KBM-7 (cell line): ENCODE results near the gene DDIT3.
A peak's percentile ranks its signal among the peaks of the same experiment; 100 is the strongest.
"Not testable (repeated sequence)": the region's sequence is repeated elsewhere in the genome, so short reads cannot be mapped to it uniquely, and the experiment has no call there.

Experiments
- DNase-seq: peaks from one replicate; pipeline ENCODE4 v3.0.0-alpha.2; 2015
- in situ Hi-C: fragments of 300-500 bp; cut with MboI; formaldehyde crosslinking; loops from 2 replicates; pipeline ENCODE4 v1.14.3; 2020; ENCODE audit warnings: low sequenced_read_pairs, low pct_unique_long_range_greater_than_20kb, mixed read lengths

Gene DDIT3

GRCh38 chr12:57528831-57529555, 8.7 kb upstream of the DDIT3 start:
- no peak for DNase-seq
- in situ Hi-C loops, result no loop called here

GRCh38 chr12:57528176-57528575, 7.9 kb upstream of the DDIT3 start:
- no peak for DNase-seq
- in situ Hi-C loops, result no loop called here

DNA sequence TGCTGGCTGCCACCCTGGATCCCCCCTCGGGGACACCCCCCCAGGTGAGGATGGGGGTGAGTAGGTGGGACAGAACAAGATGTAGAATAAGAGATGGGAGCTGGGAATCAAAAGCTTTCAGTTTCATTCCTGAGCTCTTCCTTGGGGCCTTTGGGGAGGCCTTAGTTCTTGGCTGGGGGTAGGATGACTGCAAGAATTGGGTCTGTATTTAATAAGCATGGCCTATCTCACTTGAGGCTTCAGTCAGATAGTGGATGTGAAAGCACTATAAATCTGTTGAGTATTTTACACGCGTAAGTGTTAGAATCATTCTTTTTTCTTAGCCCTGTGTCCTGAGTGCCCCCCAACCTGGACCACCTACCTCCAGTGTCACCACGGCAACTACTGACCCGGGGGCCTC, 6.9 kb upstream of the DDIT3 start:
- in situ Hi-C loops, result no loop called here
- no peak for DNase-seq

- no peak for DNase-seq
- in situ Hi-C loops, result no loop called here
These were observed 6.3 kb upstream of the DDIT3 start for GRCh38 chr12:57526477-57527126.

DNA sequence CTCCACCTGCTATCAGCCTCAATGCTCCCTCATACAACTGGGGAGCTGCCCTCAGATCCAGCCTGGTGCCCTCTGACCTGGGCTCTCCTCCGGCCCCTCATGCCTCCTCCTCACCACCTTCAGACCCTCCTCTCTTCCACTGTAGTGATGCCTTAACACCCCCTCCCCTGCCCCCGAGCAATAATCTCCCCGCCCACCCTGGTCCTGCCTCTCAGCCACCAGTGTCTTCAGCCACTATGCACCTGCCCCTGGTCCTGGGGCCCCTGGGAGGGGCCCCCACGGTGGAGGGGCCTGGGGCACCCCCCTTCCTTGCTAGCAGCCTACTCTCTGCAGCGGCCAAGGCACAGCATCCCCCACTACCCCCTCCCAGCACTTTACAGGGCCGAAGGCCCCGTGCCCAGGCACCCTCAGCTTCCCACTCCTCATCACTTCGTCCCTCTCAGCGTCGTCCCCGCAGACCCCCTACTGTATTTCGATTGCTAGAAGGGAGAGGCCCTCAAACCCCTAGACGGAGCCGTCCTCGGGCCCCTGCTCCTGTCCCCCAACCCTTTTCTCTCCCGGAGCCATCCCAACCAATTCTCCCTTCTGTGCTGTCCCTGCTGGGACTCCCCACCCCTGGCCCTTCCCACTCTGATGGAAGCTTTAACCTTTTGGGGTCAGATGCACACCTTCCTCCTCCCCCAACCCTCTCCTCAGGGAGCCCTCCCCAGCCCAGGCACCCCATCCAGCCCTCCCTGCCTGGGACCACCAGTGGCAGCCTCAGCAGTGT, 5.5 kb upstream of the DDIT3 start:
- in situ Hi-C loops, result no loop called here
- DNase-seq, result no peak

- in situ Hi-C loops, result no loop called here
- DNase-seq, result no peak
These were observed 4.7 kb upstream of the DDIT3 start for GRCh38 chr12:57524814-57525614.

GRCh38 chr12:57523706-57524614, 3.6 kb upstream of the DDIT3 start:
- DNase-seq, result no peak
- in situ Hi-C loops, result no loop called here

GRCh38 chr12:57522887-57523705, 2.8 kb upstream of the DDIT3 start:
- peak; percentile 78 for DNase-seq
- in situ Hi-C loops, result no loop called here

- peak; percentile 89 for DNase-seq
- in situ Hi-C loops, result no loop called here
These were observed 1.9 kb upstream of the DDIT3 start, which contains the start of gene MBD6 for GRCh38 chr12:57522011-57522886. Gene MBD6 (plus strand): TSS chr12:57522824. CDS start chr12:57524304, 1,480 bp downstream.

DNA sequence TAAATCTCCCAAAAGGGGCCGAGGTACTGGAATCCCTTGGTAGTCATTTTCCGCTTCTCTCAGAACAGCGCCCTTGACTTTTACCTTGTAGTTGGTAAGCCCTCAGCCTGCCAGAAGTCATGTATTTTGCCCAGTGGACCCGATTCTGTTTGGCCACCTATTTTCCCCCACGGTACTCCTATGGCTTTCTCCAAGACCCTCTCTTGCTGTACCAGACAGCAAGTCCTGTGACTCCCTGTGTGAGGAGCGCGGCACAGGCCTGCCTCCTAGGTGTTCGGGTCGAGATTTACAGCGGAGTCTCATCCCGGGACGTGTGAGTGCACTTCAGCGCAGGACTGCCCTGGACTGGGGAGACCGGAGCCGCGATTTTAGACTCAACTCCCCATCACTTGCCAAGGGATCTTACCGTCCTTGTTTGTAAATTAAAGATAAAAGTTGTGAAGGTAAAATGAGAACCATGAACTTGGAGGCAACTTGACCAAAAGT, 1.3 kb upstream of the DDIT3 start:
- DNase-seq, result no peak

GRCh38 chr12:57519796-57520052, 590 bp downstream of the DDIT3 start:
- in situ Hi-C loops, result no loop called here
- peak; percentile 51 for DNase-seq

More for the DNA sequence above, 1.3 kb upstream of the DDIT3 start:
- in situ Hi-C loops, result no loop called here

DNA sequence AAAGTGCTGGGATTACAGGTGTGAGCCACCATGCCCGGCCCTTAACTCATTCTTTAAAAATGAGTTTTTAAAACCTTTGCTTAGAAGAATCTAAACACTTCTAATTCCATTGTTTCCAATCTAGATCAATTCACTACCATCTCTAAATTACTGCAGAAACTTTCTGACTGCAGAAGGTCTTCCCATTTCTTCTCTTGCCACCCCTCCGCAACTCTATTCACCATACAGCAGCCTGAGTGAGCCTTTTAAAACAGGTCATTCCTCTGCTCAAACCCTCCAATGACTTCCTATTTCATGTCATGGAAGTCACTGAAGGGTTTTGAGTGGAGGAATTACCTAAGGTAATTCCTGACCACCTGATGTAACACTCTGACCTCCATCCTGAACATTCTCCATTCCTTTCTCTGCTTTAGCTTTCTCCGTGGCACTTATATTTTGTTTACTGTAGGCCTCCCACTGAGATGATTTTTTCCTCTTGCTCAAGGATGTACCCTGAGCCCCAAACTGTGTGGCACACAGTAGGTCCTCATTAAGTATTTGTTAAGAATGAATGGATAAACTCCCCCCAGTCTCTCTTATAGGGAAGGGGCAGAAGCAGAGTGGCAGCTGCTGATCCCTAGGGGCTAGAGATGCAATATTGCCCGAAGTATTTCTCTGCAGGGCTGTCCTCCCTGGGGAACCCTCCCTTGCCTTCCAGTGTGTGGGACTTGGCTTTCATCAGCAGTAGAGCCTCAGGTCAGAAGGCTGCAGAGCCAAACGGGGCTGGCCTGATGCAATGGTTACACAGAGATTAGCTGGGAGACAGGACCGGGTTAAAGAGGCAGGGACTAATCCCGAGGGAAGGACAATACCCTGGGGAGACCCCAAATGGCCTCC, 1.2 kb downstream of the DDIT3 start:
- in situ Hi-C loops, result no loop called here
- DNase-seq, result no peak

GRCh38 chr12:57518176-57518919, 2.0 kb downstream of the DDIT3 start:
- DNase-seq, result no peak
- in situ Hi-C loops, result no loop called here

GRCh38 chr12:57517718-57518117, 2.6 kb downstream of the DDIT3 start:
- in situ Hi-C loops, DNase-seq: not testable (repeated sequence)

DNA sequence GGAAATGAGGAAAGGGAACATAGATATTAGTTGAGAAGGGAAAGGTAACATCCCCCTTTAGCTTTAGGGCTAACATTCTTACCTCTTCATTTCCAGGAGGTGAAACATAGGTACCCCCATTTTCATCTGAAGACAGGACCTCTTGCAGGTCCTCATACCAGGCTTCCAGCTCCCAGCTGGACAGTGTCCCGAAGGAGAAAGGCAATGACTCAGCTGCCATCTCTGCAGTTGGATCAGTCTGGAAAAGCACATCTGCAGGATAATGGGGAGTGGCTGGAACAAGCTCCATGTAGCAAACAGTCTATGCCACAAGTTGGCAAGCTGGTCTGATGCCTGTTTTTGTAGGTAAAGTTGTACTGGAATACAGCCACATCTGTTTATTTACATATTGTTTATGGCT, 3.1 kb downstream of the DDIT3 start:
- in situ Hi-C loops, result no loop called here
- no peak for DNase-seq
